ENCODE measurements around the gene CDC42.

Gene CDC42

DNA sequence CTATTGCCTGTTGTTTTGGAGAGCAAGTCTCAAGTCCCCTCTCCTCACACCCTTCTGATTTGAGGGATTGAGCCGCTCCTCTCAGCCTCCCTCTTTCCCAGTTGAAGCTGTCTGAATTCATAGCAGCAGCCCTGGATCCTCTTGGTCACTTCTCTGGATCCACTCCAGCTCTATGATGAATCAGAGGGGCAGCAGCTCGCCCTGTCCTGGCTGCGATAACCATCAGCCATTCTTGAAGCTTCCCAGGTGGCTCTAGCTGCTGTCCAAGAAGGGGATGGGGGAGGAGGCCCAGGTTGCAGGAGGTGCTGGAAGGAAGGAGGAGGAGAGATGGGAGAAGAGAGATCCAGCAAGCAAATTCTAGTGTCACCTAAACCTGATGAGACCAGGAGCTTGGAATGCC lies 59.1 kb downstream of the CDC42 start:
- no peak for DNase-seq

- DNase-seq, result no peak
These were observed 60.0 kb downstream of the CDC42 start for GRCh38 chr1:22112554-22112953.

DNA sequence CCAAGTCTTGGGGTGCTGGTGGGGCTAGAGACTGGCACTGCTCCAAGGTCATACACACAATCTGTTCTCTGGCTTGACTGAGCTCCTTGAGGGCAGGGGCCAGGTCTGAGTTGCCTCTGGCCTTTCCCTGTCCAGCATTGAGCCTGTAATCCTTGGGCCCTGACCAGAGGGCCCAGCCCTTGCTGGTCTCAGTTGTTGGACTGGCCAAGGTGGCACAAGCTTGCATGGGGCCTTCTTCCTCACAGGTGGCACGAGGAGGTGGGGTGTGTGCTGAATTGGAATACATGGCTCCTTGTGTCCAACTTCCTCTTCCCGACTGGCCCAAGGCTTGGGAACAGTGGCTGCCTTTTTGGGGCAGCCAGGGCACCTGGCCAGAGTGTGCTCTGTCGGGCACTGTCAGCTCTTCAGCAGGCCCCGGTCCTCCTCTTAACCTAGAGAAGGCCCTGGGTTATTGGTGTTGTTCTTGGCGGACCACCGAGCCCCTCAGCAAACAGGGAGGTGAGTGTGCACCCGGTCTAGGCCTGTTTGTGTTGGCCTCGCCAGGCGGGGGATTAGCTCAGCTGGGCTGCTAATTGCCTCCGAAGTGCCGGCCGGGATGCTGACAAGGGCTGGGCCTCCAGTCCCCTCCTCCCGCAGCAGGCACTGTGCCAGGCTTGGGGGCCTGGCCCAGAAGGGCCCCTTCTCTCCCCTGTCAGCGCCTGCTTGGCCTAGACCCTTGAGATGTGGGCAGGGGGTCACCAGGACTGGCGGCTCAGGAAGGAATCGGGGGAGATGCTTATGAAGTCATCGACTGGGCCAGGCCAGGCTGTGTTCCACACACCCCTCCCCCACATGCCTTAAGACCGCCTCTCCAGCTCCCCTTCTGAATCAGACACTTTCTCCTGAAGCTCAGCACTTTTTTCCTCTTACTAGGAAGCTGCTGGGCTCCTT lies 61.8 kb downstream of the CDC42 start:
- no peak for DNase-seq

GRCh38 chr1:22115286-22115685 lies 62.8 kb downstream of the CDC42 start:
- DNase-seq, result no peak

DNA sequence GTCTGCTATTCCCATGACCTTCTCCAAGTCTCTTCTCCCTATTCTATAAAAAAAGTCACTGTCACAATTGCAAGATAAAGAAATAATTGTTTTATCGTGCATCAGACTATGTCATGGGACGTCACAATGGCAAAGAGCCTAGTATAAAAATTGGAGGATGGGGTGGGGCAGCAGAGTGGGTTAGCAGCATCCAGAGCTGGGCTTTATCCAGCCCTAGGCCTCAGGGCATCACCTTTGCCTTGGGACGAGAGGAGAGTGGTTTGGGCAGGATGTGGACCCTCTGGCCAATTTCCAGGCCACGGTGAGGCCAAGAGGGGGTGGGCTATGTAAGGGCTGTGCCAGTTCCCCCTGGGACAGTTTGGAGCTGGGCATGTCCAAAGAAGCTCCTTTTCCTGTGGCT lies 64.7 kb downstream of the CDC42 start:
- DNase-seq, result no peak

DNA sequence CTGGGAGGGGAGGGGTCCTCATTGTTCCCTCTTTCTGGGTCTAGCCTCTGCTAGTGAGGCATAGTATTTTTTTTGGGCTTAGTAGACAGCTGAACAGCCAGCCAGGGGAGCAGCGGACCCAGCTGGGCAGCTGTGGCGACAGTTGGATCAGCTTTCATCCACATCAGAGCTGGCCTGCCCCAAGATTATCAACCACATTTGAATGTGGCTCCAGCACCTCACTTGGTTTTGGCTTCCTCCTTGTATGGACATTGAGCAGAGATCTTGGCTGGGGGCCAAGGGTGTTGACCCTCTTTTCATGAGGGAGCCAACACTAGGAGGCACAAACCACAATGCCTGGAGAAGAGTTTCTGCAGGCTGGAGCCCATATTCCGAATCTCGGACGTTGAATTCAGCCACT lies 65.3 kb downstream of the CDC42 start:
- no peak for DNase-seq

DNA sequence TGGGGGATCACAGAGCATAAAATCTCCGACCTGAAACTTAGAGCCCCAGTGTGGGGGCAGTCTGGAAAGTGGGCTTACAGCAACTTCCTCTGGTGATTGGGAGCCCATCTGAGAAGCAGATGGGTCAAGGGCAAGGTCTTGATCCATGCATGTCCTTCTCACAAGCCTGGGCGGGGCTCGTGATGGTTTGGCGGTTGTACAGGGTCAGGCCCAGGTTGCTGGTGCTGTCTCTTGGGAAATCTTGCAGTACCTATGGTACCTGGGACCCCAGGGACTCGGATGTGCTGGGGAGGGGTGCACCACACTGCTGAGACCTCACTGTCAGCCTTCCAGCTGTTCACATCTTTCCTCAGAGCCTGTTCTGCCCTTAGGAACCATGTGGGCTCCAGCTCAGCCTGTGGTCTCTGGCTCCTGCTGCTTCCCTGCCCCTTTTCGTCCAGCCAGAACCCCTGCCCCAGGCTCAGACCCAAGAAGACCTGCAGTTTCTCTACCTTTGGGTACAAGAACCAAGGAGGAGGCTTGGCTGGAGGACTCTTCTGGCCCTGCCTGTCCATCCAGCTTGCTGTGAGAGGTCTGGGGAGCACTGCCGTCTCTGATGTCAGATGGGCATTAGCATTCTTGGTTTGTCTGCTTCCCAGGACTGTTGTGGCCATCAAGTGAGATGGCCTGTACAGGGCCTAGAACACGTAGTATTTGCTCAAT lies 65.9 kb downstream of the CDC42 start:
- no peak for DNase-seq

DNA sequence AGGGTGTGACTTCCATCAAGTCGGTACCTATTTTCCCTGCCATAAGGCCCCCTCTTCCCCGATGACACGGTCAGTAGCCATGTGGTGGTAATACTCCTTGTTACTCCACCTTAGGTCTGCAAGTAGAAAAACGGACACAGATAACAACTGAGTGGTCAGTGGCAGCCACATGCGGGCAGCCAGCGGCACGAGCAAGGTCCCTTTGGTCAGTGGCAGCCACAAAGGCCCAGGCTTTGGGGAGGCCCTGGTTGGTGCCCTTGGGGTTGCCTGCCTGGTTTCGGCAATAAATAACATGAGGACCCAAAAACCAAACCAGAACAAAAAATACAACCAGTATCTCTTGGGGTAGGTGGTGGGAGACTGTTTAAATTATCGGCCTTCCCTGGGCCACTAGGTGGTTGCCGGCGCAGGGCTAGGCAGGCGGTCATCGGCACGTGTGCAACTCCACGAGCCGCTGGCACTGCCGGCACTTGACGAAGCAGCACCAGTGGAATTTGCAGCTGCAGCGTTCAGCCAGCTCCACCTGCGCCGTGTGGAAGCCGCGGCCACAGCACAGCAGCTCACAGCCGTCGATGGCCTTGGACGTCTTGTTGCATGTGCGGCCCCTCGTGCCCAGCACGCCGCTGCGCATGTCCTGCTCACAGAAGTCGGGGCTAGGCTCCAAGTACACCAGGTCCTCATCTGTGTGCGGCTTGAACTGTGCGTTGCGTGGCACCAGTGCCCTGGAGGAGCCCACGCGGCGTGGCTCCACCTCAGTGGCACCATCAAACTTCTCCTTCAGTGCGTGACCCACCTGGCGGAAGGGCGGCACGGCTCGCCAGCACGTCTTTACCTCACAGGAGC lies 67.3 kb downstream of the CDC42 start:
- DNase-seq, result no peak

DNA sequence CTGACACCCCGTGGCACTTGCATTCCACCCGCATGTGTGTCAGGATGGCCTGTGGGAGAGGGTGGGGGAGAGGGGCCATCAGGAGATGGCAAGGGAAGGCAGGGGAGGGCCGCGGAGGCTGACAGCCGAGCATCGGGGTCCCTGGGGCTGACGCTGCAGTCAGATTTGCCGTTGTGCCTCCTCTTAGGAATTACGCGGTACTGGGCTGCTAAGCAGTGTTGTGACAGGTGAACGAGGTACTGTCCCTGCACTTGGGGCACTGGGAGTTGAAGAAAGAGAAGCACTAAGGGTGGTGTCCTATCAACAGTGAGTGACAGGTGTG lies 67.9 kb downstream of the CDC42 start:
- no peak for DNase-seq

GRCh38 chr1:22121421-22121911 lies 69.0 kb downstream of the CDC42 start:
- no peak for DNase-seq

GRCh38 chr1:22122273-22123070 lies 70.0 kb downstream of the CDC42 start:
- DNase-seq, result no peak

DNA sequence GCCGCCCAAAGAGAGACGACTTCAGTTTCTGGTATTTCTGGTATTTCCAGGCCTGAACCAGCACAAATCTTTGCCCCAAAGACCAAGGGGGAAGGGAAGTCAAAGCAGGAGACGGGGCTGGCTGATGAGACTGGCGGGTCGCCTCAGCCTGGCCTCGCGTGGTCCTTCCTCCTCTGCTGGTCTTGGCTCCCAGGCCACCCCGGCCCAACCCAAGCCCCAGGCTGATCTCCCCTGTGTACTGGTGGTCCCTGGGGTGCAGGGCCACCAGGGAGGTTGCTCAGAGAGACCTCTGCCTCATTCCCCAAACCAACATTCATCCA lies 70.5 kb downstream of the CDC42 start:
- no peak for DNase-seq

- DNase-seq, result no peak
These were observed 71.4 kb downstream of the CDC42 start for GRCh38 chr1:22123901-22124404.

DNA sequence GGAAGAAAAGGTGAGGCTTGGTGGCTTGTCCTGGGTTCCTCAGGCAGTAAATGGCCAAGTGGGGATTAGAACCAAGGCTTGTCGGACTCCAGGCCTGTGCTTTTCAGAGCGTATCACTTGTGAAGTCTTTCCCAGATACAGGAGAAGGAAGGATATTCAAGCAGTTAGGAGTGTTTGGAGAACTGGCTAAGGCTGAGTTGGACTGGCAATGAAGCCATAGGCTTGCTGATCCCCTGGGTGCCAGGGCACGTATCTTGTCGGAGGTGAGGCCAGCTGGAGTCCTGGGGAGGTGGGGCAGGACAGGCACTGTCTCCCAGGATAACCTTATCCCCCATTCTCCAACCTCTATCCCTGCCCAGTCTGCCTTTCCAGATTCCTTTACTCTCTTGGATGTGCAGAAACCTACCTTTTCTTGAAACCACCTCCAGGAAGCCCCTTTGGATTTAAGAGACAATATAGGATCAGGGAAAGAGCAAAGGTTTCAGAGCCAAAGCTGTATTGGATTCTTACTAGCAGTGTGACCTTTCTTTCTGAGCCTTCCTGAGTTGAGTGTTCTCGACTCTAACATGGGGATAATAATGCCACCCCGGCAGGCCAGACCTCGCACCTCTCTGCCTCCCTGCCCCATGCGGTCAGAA lies 72.2 kb downstream of the CDC42 start:
- DNase-seq, result no peak

- no peak for DNase-seq
These were observed 74.0 kb downstream of the CDC42 start for GRCh38 chr1:22126531-22126930.

GRCh38 chr1:22127248-22127647 lies 74.7 kb downstream of the CDC42 start:
- no peak for DNase-seq

DNA sequence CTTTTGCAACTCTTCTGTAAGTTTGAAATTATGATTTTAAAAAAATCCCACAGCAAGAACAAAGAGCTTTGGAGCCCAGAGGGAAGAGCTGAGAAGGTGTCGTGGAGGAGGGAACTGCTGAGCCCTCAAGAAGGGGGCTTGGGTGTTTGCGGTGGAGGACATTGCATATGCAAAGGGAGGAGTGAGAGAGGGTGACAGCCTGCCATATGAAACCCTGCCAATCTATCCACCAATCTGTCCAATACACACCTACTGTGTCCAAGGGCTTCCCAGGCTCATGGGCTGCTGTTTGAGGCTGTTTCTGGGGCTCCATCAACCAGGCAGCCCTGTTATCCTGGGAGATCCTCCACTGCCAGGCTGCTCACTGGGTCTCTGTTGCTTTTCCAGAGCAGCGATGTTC lies 75.2 kb downstream of the CDC42 start:
- no peak for DNase-seq

GRCh38 chr1:22128392-22128791 lies 75.9 kb downstream of the CDC42 start:
- DNase-seq, result no peak

- no peak for DNase-seq
These were observed 77.1 kb downstream of the CDC42 start for GRCh38 chr1:22129501-22130117.

- no peak for DNase-seq
These were observed 78.6 kb downstream of the CDC42 start for GRCh38 chr1:22131062-22131461.

DNA sequence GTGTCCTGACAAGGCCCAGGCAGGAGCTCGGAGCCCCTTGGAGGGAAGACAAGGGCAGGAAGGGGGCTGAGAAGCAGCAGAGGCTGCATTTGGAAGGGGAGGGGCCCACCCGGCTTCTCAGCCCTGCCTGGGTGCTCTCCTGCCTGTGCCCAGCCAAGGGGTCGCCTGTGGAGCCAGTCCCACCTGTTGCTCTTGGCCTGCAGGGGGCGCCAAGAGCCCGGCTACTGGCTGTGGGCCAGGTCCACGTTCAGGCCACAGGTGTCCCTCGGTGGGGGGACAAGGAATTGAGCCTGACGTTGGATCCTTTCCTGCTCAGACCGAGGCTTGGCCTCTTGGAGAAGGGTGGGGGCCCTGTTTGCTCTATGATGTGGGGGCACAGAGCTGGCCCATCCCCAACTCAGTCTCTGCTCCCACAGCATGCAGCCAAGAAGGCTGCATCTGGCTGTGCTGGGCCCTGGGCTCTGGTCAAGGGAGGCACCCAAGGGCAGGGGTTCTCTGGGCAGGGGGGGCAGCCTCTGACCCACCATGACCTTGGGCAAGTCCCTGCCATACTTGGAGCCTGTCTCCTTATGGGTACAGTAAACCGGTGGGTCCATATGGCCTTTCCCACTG lies 79.5 kb downstream of the CDC42 start:
- peak; percentile 77 to 79 for DNase-seq
